NOMO-1 treated with DMSO at 0.1 percent for 48 hours (cell line): ENCODE results near the gene NSD2.

Experiments used
- DNase-seq: peaks from one replicate; lab custom pipeline; 2025; ENCODE audit not compliant: unreplicated experiment; lab: John Stamatoyannopoulos, UW

NSD2 gene

GRCh38 chr4:1940566-1940965 is 69.4 kb downstream of the NSD2 start:
- DNase-seq: no peak

- no peak for DNase-seq
Measured at GRCh38 chr4:1943928-1944327, 72.7 kb downstream of the NSD2 start.

- no peak for DNase-seq
Measured at GRCh38 chr4:1945124-1945895, 74.1 kb downstream of the NSD2 start.

- no peak for DNase-seq
Measured at GRCh38 chr4:1945912-1946311, 74.7 kb downstream of the NSD2 start.

GRCh38 chr4:1948232-1948631 is 77.0 kb downstream of the NSD2 start:
- DNase-seq: no peak

- DNase-seq: no peak
Measured at GRCh38 chr4:1948892-1949436, 77.8 kb downstream of the NSD2 start.

- no peak for DNase-seq
Measured at GRCh38 chr4:1950369-1950768, 79.2 kb downstream of the NSD2 start.

GRCh38 chr4:1952058-1952700 is 81.0 kb downstream of the NSD2 start:
- DNase-seq: no peak

- no peak for DNase-seq
Measured at GRCh38 chr4:1952719-1953118, 81.5 kb downstream of the NSD2 start.

GRCh38 chr4:1953335-1953734 is 82.1 kb downstream of the NSD2 start:
- DNase-seq: no peak

- DNase-seq: no peak
Measured at GRCh38 chr4:1956631-1957030, 85.4 kb downstream of the NSD2 start.

GRCh38 chr4:1958276-1959103 is 87.3 kb downstream of the NSD2 start:
- DNase-seq: no peak

- no peak for DNase-seq
Measured at GRCh38 chr4:1959104-1959384, 87.9 kb downstream of the NSD2 start.

GRCh38 chr4:1960170-1960825 is 89.1 kb downstream of the NSD2 start:
- no peak for DNase-seq

GRCh38 chr4:1961038-1961437 is 89.8 kb downstream of the NSD2 start:
- no peak for DNase-seq

- no peak for DNase-seq
Measured at GRCh38 chr4:1961563-1961962, 90.4 kb downstream of the NSD2 start.

GRCh38 chr4:1962980-1963379 is 91.8 kb downstream of the NSD2 start:
- DNase-seq: no peak

- DNase-seq: no peak
Measured at GRCh38 chr4:1964443-1964842, 93.2 kb downstream of the NSD2 start.

GRCh38 chr4:1964971-1965370 is 93.8 kb downstream of the NSD2 start:
- DNase-seq: no peak

- no peak for DNase-seq
Measured at GRCh38 chr4:1967512-1968149, 96.4 kb downstream of the NSD2 start.
